Ecto neural progenitor cell (in vitro differentiated cells): ENCODE measurements around the gene OR7G3.

Experiments used
- DNase-seq: peaks from one replicate; pipeline ENCODE4 v3.0.0-alpha.2; 2018; ENCODE audit warnings: low spot score

Gene OR7G3

GRCh38 chr19:9107375-9107774 lies 19.4 kb downstream of the OR7G3 start, which contains the start of gene OR7G2:
Gene OR7G2, minus strand, starts transcription at chr19:9107475. Its CDS starts 4,232 bp downstream, at chr19:9103243.
- no peak for DNase-seq

DNA sequence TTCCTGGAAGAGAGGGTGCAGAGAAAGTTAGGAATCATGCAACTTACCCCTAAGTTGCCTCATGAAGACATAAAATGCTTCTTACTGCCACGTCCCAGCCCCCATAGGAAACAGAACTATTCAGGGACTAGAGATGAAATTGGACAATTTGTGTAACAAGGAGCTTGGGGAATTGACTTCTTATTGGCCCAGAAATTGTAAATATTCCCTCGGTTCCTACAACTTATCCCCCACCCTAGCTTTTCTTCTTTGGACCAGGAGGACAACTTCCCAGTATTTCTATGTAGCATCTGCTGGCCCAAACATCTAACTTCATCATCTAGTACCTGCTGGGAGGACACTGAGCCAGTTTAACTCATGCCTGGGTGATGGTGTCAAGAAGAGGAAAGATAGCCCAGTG lies 40.0 kb downstream of the OR7G3 start, which contains the start of gene OR1M1:
TSS of gene OR1M1 (plus strand) at position 301 of the 400 bp plus-strand sequence. CDS start 6,184 bp downstream, outside the sequence.
- DNase-seq, result no peak

- DNase-seq, result no peak
Observed at GRCh38 chr19:9078651-9079050, 48.1 kb downstream of the OR7G3 start.

DNA sequence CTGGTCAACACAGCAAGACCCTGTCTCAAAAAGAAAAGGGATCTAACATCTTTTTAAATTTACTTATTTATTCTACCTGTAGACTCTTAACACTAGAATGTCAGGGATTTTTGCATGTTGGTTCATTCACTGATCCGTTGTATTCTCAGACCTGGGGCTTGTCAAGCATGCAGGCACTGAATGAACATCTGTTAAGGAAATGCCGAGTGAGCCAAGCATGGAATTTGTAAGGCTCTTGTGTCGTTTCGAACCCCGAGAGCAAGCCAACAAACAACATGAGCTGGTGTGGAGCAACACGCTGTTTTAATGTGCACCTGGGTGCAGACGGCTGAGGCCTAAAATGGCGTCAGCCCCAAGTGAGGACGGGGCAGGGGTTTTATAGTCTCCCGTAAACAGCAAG lies 49.8 kb downstream of the OR7G3 start:
- DNase-seq, result no peak
